ENCODE data around the gene UBXN7. TPM values are rescaled to one million over a fixed set of nuclear protein-coding genes. Genes with fewer than 3 reads are reported as not detected.
A peak's percentile ranks its signal among the peaks of the same experiment; 100 is the strongest.

Gene UBXN7
- total RNA-seq, 1 experiment from 2014 or later, result 67.0 TPM

GRCh38 chr3:196320137-196320536, 112.1 kb downstream of the UBXN7 start:
- no peak for ATAC-seq
- Histone ChIP-seq H3K9me2 (ENCODE audit: insufficient read depth) (no peaks in the 10 kb centered on the region), H3K4me3 (replicated peaks in 1 of 2; ENCODE audit: low read depth in 1 of 2, low read length in 2 of 2) (no peak overlapping the region), H3K4me2 (ENCODE audit: low read length) (peak overlapping the region; percentile 19; the same call in 1 of the 2 replicates), H3K79me2 (ENCODE audit: insufficient read depth, low read length) (peaks cover 13% of the 10 kb centered on the region), H3K27me3 (ENCODE audit: insufficient read depth, low read length) (no peaks in the 10 kb centered on the region), H3K9ac (ENCODE audit: low read length) (no peak overlapping the region), H3K9me3 (ENCODE audit: control insufficient read depth in 1 of 2, insufficient read depth in 1 of 2, low read depth in 1 of 2, low read length in 2 of 2) (no peaks in the 10 kb centered on the region), H2AFZ (ENCODE audit: low read depth, low read length, poor library complexity, severe bottlenecking) (no peak overlapping the region), H3K4me1 (ENCODE audit: control insufficient read depth in 1 of 2, insufficient read depth in 2 of 2, low read length in 2 of 2) (peaks cover 5 to 33% of the 10 kb centered on the region in 2 experiments; a peak in 3 of 4 replicates), H4K20me1 (ENCODE audit: insufficient read depth) (no peaks in the 10 kb centered on the region), H3K36me3 (ENCODE audit: control insufficient read depth in 1 of 2, insufficient read depth in 2 of 2, low read length in 2 of 2) (no peaks in the 10 kb centered on the region), H3K27ac (ENCODE audit: low read depth, low read length) (peak overlapping the region; percentile 3; the same call in 1 of the 2 replicates)
- TF ChIP-seq SP1 (IDR thresholded peaks at IDR 0.05; ENCODE audit: low read depth) (no peak), ELF1 (IDR thresholded peaks at IDR 0.05; ENCODE audit: borderline replicate concordance, low read depth) (no peak), SRF (IDR thresholded peaks at IDR 0.05; ENCODE audit: low read depth) (no peak), ZFX (IDR thresholded peaks at IDR 0.05) (no peak)
- ChIA-PET POLR2A (interaction anchor here (1.1 to 2.0 kb wide), 2 partner anchors 9 to 18 kb away, joined by 5 to 7 read pairs; partner anchors contain the start of gene TM4SF19), CTCF (no interaction called here), RAD21 (ENCODE audit: low non-redundant PET in 1 of 2, low total read pairs in 2 of 2, uncharacterized antibody in 2 of 2, unreplicated experiment in 2 of 2) (interaction anchor here in 1 of 2 experiments (0.7 kb wide), 1 partner anchor 99 kb away, joined by 3 read pairs; no protein-coding TSS in a partner anchor)
- no TSS peak for BruUV-seq (replicated peaks)
- intact Hi-C loops (cut with micrococcal nuclease), result no loop called here
- no peak for DNase-seq (ENCODE audit: low read depth, low spot score)

- Histone ChIP-seq H3K36me3 (ENCODE audit: control insufficient read depth in 1 of 2, insufficient read depth in 2 of 2, low read length in 2 of 2) (no peaks in the 10 kb centered on the region), H3K4me3 (replicated peaks in 1 of 2; ENCODE audit: low read depth in 1 of 2, low read length in 2 of 2) (peak within 1 kb of the TSS; percentile 86 to 89), H3K4me1 (ENCODE audit: control insufficient read depth in 1 of 2, insufficient read depth in 2 of 2, low read length in 2 of 2) (peaks cover 5 to 40% of the 10 kb centered on the region in 2 experiments; a peak in 3 of 4 replicates), H3K27ac (ENCODE audit: low read depth, low read length) (peak within 1 kb of the TSS; percentile 75), H4K20me1 (ENCODE audit: insufficient read depth) (no peaks in the 10 kb centered on the region), H3K4me2 (ENCODE audit: low read length) (peak within 1 kb of the TSS; percentile 91), H2AFZ (ENCODE audit: low read depth, low read length, poor library complexity, severe bottlenecking) (no peak within 1 kb of the TSS), H3K9me2 (ENCODE audit: insufficient read depth) (no peaks in the 10 kb centered on the region), H3K9me3 (ENCODE audit: control insufficient read depth in 1 of 2, insufficient read depth in 1 of 2, low read depth in 1 of 2, low read length in 2 of 2) (no peaks in the 10 kb centered on the region), H3K27me3 (ENCODE audit: insufficient read depth, low read length) (no peaks in the 10 kb centered on the region), H3K79me2 (ENCODE audit: insufficient read depth, low read length) (peaks cover 13% of the 10 kb centered on the region), H3K9ac (ENCODE audit: low read length) (peak within 1 kb of the TSS; percentile 93)
- RAD21 ChIA-PET (ENCODE audit: low non-redundant PET in 1 of 2, low total read pairs in 2 of 2, uncharacterized antibody in 2 of 2, unreplicated experiment in 2 of 2), result interaction anchor here in 1 of 2 experiments (0.6 to 1.2 kb wide), 2 partner anchors 21 kb away, joined by 3 read pairs; no protein-coding TSS in a partner anchor
- no TSS peak for BruUV-seq (replicated peaks)
- ATAC-seq (peak; percentile 88), DNase-seq (ENCODE audit: low read depth, low spot score) (peak; percentile 74)
- POLR2A ChIA-PET, result interaction anchor here (0.7 to 1.0 kb wide), 3 partner anchors 10 to 184 kb away, joined by 3 to 6 read pairs (median 4); no protein-coding TSS in a partner anchor
- CTCF ChIA-PET, result no interaction called here
- intact Hi-C loops (cut with micrococcal nuclease), result loop anchor here (10.0 kb wide), 1 partner anchor 187 kb away; the partner anchor contains the start of gene RNF168
- TF ChIP-seq ZBTB33 (IDR thresholded peaks at IDR 0.05; ENCODE audit: extremely low read depth, insufficient replicate concordance, low read length) (peak; percentile 47), MAX (IDR thresholded peaks at IDR 0.05) (peak; percentile 81), EGR1 (IDR thresholded peaks at IDR 0.05; ENCODE audit: low read depth) (no peak), YY1 (IDR thresholded peaks at IDR 0.05; ENCODE audit: extremely low read depth, insufficient replicate concordance, low read depth, low read length) (peak; percentile 76), ZFX (IDR thresholded peaks at IDR 0.05) (peak; percentile 95), SIN3A (IDR thresholded peaks at IDR 0.05; ENCODE audit: low read depth) (peak; percentile 82; the same call in 1 of the 2 replicates), JUND (IDR thresholded peaks at IDR 0.05) (no peak), ATF3 (IDR thresholded peaks at IDR 0.05) (no peak), FOSL1 (IDR thresholded peaks at IDR 0.05; ENCODE audit: low read depth) (no peak), EZH2phosphoT487 (IDR thresholded peaks at IDR 0.05; ENCODE audit: borderline replicate concordance) (no peak), RAD21 (IDR thresholded peaks at IDR 0.05; ENCODE audit: low read depth) (0 out of 2 replicates have a peak, but pooled peaks have one; percentile 17), ELF1 (IDR thresholded peaks at IDR 0.05; ENCODE audit: borderline replicate concordance, low read depth) (no peak), POLR2A (IDR thresholded peaks at IDR 0.05; ENCODE audit: borderline replicate concordance, extremely low read depth, insufficient read depth, insufficient read length) (peak; percentile 67), CEBPB (IDR thresholded peaks at IDR 0.05; ENCODE audit: low read depth) (no peak)
These were observed 114.3 kb downstream of the UBXN7 start, which contains the start of gene DYNLT2B for GRCh38 chr3:196317687-196318467. TSS of gene DYNLT2B (minus strand) at chr3:196318240. CDS start at chr3:196318152, 88 bp downstream.
